Measurements from ENCODE around the gene SYF2. TPM values are rescaled to one million over a fixed set of nuclear protein-coding genes. Genes with fewer than 3 reads are reported as not detected.

Gene SYF2
- total and polyA plus RNA-seq, 9 donors = 38.2 to 141 (median 72.2) TPM

- H3K9me3 ChIP-seq = no peaks in the 10 kb centered on the region
- TF ChIP-seq POLR2A (IDR thresholded peaks at IDR 0.05) (no peak), CTCF (IDR thresholded peaks at IDR 0.05) (no peak), EP300 (IDR thresholded peaks at IDR 0.05) (no peak)
- H3K36me3 ChIP-seq = no peaks in the 10 kb centered on the region
- H3K4me3 ChIP-seq = no peak overlapping the region
- H3K27me3 ChIP-seq = no peaks in the 10 kb centered on the region
- DNase-seq = no peak
- 86 to 97% (median 91%) methylated on average over 2 of the region's 2 CpGs for WGBS, 3 donors
- no peaks in the 10 kb centered on the region for H3K4me1 ChIP-seq (ENCODE audit: insufficient read depth)
- intact Hi-C loops (cut with DNase I) = loop anchor here in 1 of 4 donors (10.0 kb wide), 1 partner anchor 91 kb away; no protein-coding TSS in a partner anchor
- no peak overlapping the region for H3K27ac ChIP-seq
Observed at GRCh38 chr1:25253911-25254310, 21.6 kb upstream of the SYF2 start.

- no peaks in the 10 kb centered on the region for H3K9me3 ChIP-seq
- no peak for TF ChIP-seq EP300 (IDR thresholded peaks at IDR 0.05)
- no peaks in the 10 kb centered on the region for H3K27me3 ChIP-seq
- H3K36me3 ChIP-seq = no peaks in the 10 kb centered on the region
- no peak for DNase-seq
- H3K27ac ChIP-seq = peak overlapping the region; percentile 63 to 98
- intact Hi-C loops (cut with DNase I) = loop anchor here in 1 of 4 donors (10.0 kb wide), 1 partner anchor 297 kb away; the partner anchor contains the start of gene LDLRAP1
- H3K4me1 ChIP-seq (ENCODE audit: insufficient read depth) = peaks cover 2% of the 10 kb centered on the region
- 19 to 23% (median 22%) methylated on average over 29 to 30 of the region's 30 CpGs for WGBS, 3 donors
- peak overlapping the region; percentile 90 for H3K4me3 ChIP-seq
Observed at GRCh38 chr1:25247829-25248754, 15.8 kb upstream of the SYF2 start.

GRCh38 chr1:25247024-25247828, 14.9 kb upstream of the SYF2 start, which contains the start of gene RSRP1:
RSRP1 (minus strand) TSS chr1:25247454; CDS start chr1:25246963, 491 bp downstream.
- intact Hi-C loops (cut with DNase I) = loop anchor here in 1 of 4 donors (10.0 kb wide), 1 partner anchor 298 kb away; the partner anchor contains the start of gene LDLRAP1
- TF ChIP-seq POLR2A (IDR thresholded peaks at IDR 0.05) (peak; percentile 100), EP300 (IDR thresholded peaks at IDR 0.05) (no peak), CTCF (IDR thresholded peaks at IDR 0.05) (peak in 2 of 3 donors; percentile 39 to 57)
- WGBS, 3 donors = 0% methylated on average over 78 to 79 of the region's 79 CpGs

GRCh38 chr1:25246600-25247023, 14.3 kb upstream of the SYF2 start:
- no peaks in the 10 kb centered on the region for H3K9me3 ChIP-seq
- peak overlapping the region; percentile 90 for H3K4me3 ChIP-seq
- peaks cover 2% of the 10 kb centered on the region for H3K4me1 ChIP-seq (ENCODE audit: insufficient read depth)
- DNase-seq = peak in 3 of 5 donors; percentile 38 to 68 (median 55)
- H3K36me3 ChIP-seq = no peaks in the 10 kb centered on the region
- no peak for TF ChIP-seq CTCF (IDR thresholded peaks at IDR 0.05)
- no peak for TF ChIP-seq EP300 (IDR thresholded peaks at IDR 0.05)
- TF ChIP-seq POLR2A (IDR thresholded peaks at IDR 0.05) = no peak
- H3K27ac ChIP-seq = peak overlapping the region; percentile 89 to 98
- intact Hi-C loops (cut with DNase I) = loop anchor here in 1 of 4 donors (10.0 kb wide), 1 partner anchor 298 kb away; the partner anchor contains the start of gene LDLRAP1
- 0 to 1% (median 0%) methylated on average over 47 to 53 of the region's 53 CpGs for WGBS, 3 donors
- H3K27me3 ChIP-seq = no peaks in the 10 kb centered on the region

More at GRCh38 chr1:25247024-25247828, 14.9 kb upstream of the SYF2 start, which contains the start of gene RSRP1:
- H3K27ac ChIP-seq = peak within 1 kb of the TSS; percentile 89 to 98
- H3K4me1 ChIP-seq (ENCODE audit: insufficient read depth) = peaks cover 2% of the 10 kb centered on the region
- H3K4me3 ChIP-seq = peak within 1 kb of the TSS; percentile 90
- no peaks in the 10 kb centered on the region for H3K36me3 ChIP-seq
- H3K27me3 ChIP-seq = no peaks in the 10 kb centered on the region
- peak; percentile 99 to 100 (median 100) for DNase-seq
- H3K9me3 ChIP-seq = no peaks in the 10 kb centered on the region
